Measurements from ENCODE around the gene EHMT2.

Gene EHMT2

GRCh38 chr6:31897612-31898382, at the start of gene EHMT2:
EHMT2 (minus strand) TSS chr6:31897698; CDS start chr6:31897677, 21 bp downstream.
- DNase-seq (ENCODE audit: low read depth, low spot score) = no peak
- Histone ChIP-seq H3K27me3 (ENCODE audit: control insufficient read depth, insufficient read depth, low read length) (no peaks in the 10 kb centered on the region), H3K9me3 (ENCODE audit: control insufficient read depth, insufficient read depth, low read length) (no peaks in the 10 kb centered on the region), H3K4me3 (ENCODE audit: low read length) (peak within 1 kb of the TSS; percentile 87), H3K4me1 (ENCODE audit: control insufficient read depth, insufficient read depth, low read length) (peaks cover 7% of the 10 kb centered on the region), H3K27ac (ENCODE audit: low read length) (no peak within 1 kb of the TSS), H3K36me3 (ENCODE audit: control insufficient read depth, insufficient read depth, low read length) (peaks cover 13% of the 10 kb centered on the region)
- no CpG with 5 or more reads among the region's 49 CpGs for WGBS (ENCODE audit: insufficient coverage, insufficient read length)

- Histone ChIP-seq H3K4me1 (ENCODE audit: control insufficient read depth, insufficient read depth, low read length) (no peaks in the 10 kb centered on the region), H3K9me3 (ENCODE audit: control insufficient read depth, insufficient read depth, low read length) (no peaks in the 10 kb centered on the region), H3K36me3 (ENCODE audit: control insufficient read depth, insufficient read depth, low read length) (peaks cover 9% of the 10 kb centered on the region; the same call in 1 of the 2 replicates), H3K27me3 (ENCODE audit: control insufficient read depth, insufficient read depth, low read length) (no peaks in the 10 kb centered on the region), H3K4me3 (ENCODE audit: low read length) (no peak overlapping the region), H3K27ac (ENCODE audit: low read length) (no peak overlapping the region)
- no peak for DNase-seq (ENCODE audit: low read depth, low spot score)
- WGBS (ENCODE audit: insufficient coverage, insufficient read length) = no CpG with 5 or more reads among the region's 24 CpGs
These were observed 49.7 kb upstream of the EHMT2 start for GRCh38 chr6:31947070-31947675.

- Histone ChIP-seq H3K27me3 (ENCODE audit: control insufficient read depth, insufficient read depth, low read length) (no peaks in the 10 kb centered on the region), H3K9me3 (ENCODE audit: control insufficient read depth, insufficient read depth, low read length) (no peaks in the 10 kb centered on the region), H3K4me3 (ENCODE audit: low read length) (no peak overlapping the region), H3K4me1 (ENCODE audit: control insufficient read depth, insufficient read depth, low read length) (no peaks in the 10 kb centered on the region), H3K36me3 (ENCODE audit: control insufficient read depth, insufficient read depth, low read length) (peaks cover 3% of the 10 kb centered on the region; the same call in 1 of the 2 replicates), H3K27ac (ENCODE audit: low read length) (no peak overlapping the region)
- no peak for DNase-seq (ENCODE audit: low read depth, low spot score)
- WGBS (ENCODE audit: insufficient coverage, insufficient read length) = no CpG with 5 or more reads among the region's 11 CpGs
These were observed 48.9 kb upstream of the EHMT2 start for GRCh38 chr6:31946370-31946885.

GRCh38 chr6:31945507-31946369, 48.2 kb upstream of the EHMT2 start, which contains the start of gene CFB:
CFB (plus strand) TSS chr6:31946095; CDS start chr6:31946222, 127 bp downstream.
- no peaks in the 10 kb centered on the region for H3K27me3 ChIP-seq (ENCODE audit: control insufficient read depth, insufficient read depth, low read length)
- H3K4me1 ChIP-seq (ENCODE audit: control insufficient read depth, insufficient read depth, low read length) = no peaks in the 10 kb centered on the region
- WGBS (ENCODE audit: insufficient coverage, insufficient read length) = no CpG with 5 or more reads among the region's 11 CpGs
- H3K36me3 ChIP-seq (ENCODE audit: control insufficient read depth, insufficient read depth, low read length) = peaks cover 2% of the 10 kb centered on the region; the same call in 1 of the 2 replicates
- no peak within 1 kb of the TSS for H3K4me3 ChIP-seq (ENCODE audit: low read length)
- no peak within 1 kb of the TSS for H3K27ac ChIP-seq (ENCODE audit: low read length)
- no peak for DNase-seq (ENCODE audit: low read depth, low spot score)
- no peaks in the 10 kb centered on the region for H3K9me3 ChIP-seq (ENCODE audit: control insufficient read depth, insufficient read depth, low read length)

- H3K27me3 ChIP-seq (ENCODE audit: control insufficient read depth, insufficient read depth, low read length) = no peaks in the 10 kb centered on the region
- H3K9me3 ChIP-seq (ENCODE audit: control insufficient read depth, insufficient read depth, low read length) = no peaks in the 10 kb centered on the region
- H3K4me1 ChIP-seq (ENCODE audit: control insufficient read depth, insufficient read depth, low read length) = peaks cover 2% of the 10 kb centered on the region; the same call in 1 of the 2 replicates
- H3K27ac ChIP-seq (ENCODE audit: low read length) = no peak overlapping the region
- H3K36me3 ChIP-seq (ENCODE audit: control insufficient read depth, insufficient read depth, low read length) = no peaks in the 10 kb centered on the region
- WGBS (ENCODE audit: insufficient coverage, insufficient read length) = no CpG with 5 or more reads among the region's 9 CpGs
- H3K4me3 ChIP-seq (ENCODE audit: low read length) = no peak overlapping the region
- DNase-seq (ENCODE audit: low read depth, low spot score) = no peak
These were observed 47.6 kb upstream of the EHMT2 start for GRCh38 chr6:31945154-31945506.

- H3K4me1 ChIP-seq (ENCODE audit: control insufficient read depth, insufficient read depth, low read length) = peaks cover 2% of the 10 kb centered on the region; the same call in 1 of the 2 replicates
- no peak for DNase-seq (ENCODE audit: low read depth, low spot score)
- H3K36me3 ChIP-seq (ENCODE audit: control insufficient read depth, insufficient read depth, low read length) = no peaks in the 10 kb centered on the region
- no peak overlapping the region for H3K27ac ChIP-seq (ENCODE audit: low read length)
- H3K9me3 ChIP-seq (ENCODE audit: control insufficient read depth, insufficient read depth, low read length) = no peaks in the 10 kb centered on the region
- WGBS (ENCODE audit: insufficient coverage, insufficient read length) = no CpG with 5 or more reads among the region's 3 CpGs
- no peak overlapping the region for H3K4me3 ChIP-seq (ENCODE audit: low read length)
- no peaks in the 10 kb centered on the region for H3K27me3 ChIP-seq (ENCODE audit: control insufficient read depth, insufficient read depth, low read length)
These were observed 46.2 kb upstream of the EHMT2 start for GRCh38 chr6:31943742-31944141.

GRCh38 chr6:31940256-31940664, 42.8 kb upstream of the EHMT2 start:
- Histone ChIP-seq H3K27me3 (ENCODE audit: control insufficient read depth, insufficient read depth, low read length) (no peaks in the 10 kb centered on the region), H3K27ac (ENCODE audit: low read length) (no peak overlapping the region), H3K4me3 (ENCODE audit: low read length) (no peak overlapping the region), H3K4me1 (ENCODE audit: control insufficient read depth, insufficient read depth, low read length) (peaks cover 2% of the 10 kb centered on the region; the same call in 1 of the 2 replicates), H3K36me3 (ENCODE audit: control insufficient read depth, insufficient read depth, low read length) (no peaks in the 10 kb centered on the region), H3K9me3 (ENCODE audit: control insufficient read depth, insufficient read depth, low read length) (no peaks in the 10 kb centered on the region)
- no CpG with 5 or more reads among the region's 6 CpGs for WGBS (ENCODE audit: insufficient coverage, insufficient read length)
- DNase-seq (ENCODE audit: low read depth, low spot score) = no peak

GRCh38 chr6:31935823-31936222, 38.3 kb upstream of the EHMT2 start:
- Histone ChIP-seq H3K27me3 (ENCODE audit: control insufficient read depth, insufficient read depth, low read length) (no peaks in the 10 kb centered on the region), H3K4me3 (ENCODE audit: low read length) (no peak overlapping the region), H3K27ac (ENCODE audit: low read length) (no peak overlapping the region), H3K4me1 (ENCODE audit: control insufficient read depth, insufficient read depth, low read length) (peaks cover 2% of the 10 kb centered on the region; the same call in 1 of the 2 replicates), H3K36me3 (ENCODE audit: control insufficient read depth, insufficient read depth, low read length) (no peaks in the 10 kb centered on the region), H3K9me3 (ENCODE audit: control insufficient read depth, insufficient read depth, low read length) (no peaks in the 10 kb centered on the region)
- no CpG with 5 or more reads among the region's 9 CpGs for WGBS (ENCODE audit: insufficient coverage, insufficient read length)
- DNase-seq (ENCODE audit: low read depth, low spot score) = no peak

- Histone ChIP-seq H3K4me1 (ENCODE audit: control insufficient read depth, insufficient read depth, low read length) (no peaks in the 10 kb centered on the region), H3K36me3 (ENCODE audit: control insufficient read depth, insufficient read depth, low read length) (no peaks in the 10 kb centered on the region), H3K27me3 (ENCODE audit: control insufficient read depth, insufficient read depth, low read length) (no peaks in the 10 kb centered on the region), H3K4me3 (ENCODE audit: low read length) (no peak overlapping the region), H3K9me3 (ENCODE audit: control insufficient read depth, insufficient read depth, low read length) (no peaks in the 10 kb centered on the region), H3K27ac (ENCODE audit: low read length) (no peak overlapping the region)
- DNase-seq (ENCODE audit: low read depth, low spot score) = no peak
- no CpG with 5 or more reads among the region's 3 CpGs for WGBS (ENCODE audit: insufficient coverage, insufficient read length)
These were observed 37.5 kb upstream of the EHMT2 start for GRCh38 chr6:31935021-31935420.

GRCh38 chr6:31933537-31933936, 36.0 kb upstream of the EHMT2 start:
- DNase-seq (ENCODE audit: low read depth, low spot score) = no peak
- H3K36me3 ChIP-seq (ENCODE audit: control insufficient read depth, insufficient read depth, low read length) = no peaks in the 10 kb centered on the region
- H3K4me3 ChIP-seq (ENCODE audit: low read length) = no peak overlapping the region
- no CpG with 5 or more reads among the region's 19 CpGs for WGBS (ENCODE audit: insufficient coverage, insufficient read length)
- no peaks in the 10 kb centered on the region for H3K4me1 ChIP-seq (ENCODE audit: control insufficient read depth, insufficient read depth, low read length)
- no peaks in the 10 kb centered on the region for H3K9me3 ChIP-seq (ENCODE audit: control insufficient read depth, insufficient read depth, low read length)
- no peak overlapping the region for H3K27ac ChIP-seq (ENCODE audit: low read length)
- no peaks in the 10 kb centered on the region for H3K27me3 ChIP-seq (ENCODE audit: control insufficient read depth, insufficient read depth, low read length)
